HepG2 (cell line): ENCODE data around the gene PMVK. TPM values are rescaled to one million over a fixed set of nuclear protein-coding genes. Genes with fewer than 3 reads are reported as not detected.

Experiments
- CEBPB ChIP-seq: IDR thresholded peaks from 2 replicates; pipeline ENCODE4 v1.6.1; 2011; ENCODE audit warnings: low read depth, low read length, improper control_type of control experiment, borderline replicate concordance
- CHD4 ChIP-seq: fragments of 200-600 bp; sonication (generic); IDR thresholded peaks from 2 replicates; pipeline ENCODE4 v1.7.0; 2017; ENCODE audit warnings: mild to moderate bottlenecking, low read length, borderline replicate concordance
- ERF ChIP-seq: IDR thresholded peaks from 2 replicates; pipeline ENCODE4 v1.6.1; 2018; ENCODE audit warnings: missing biosample characterization, missing genetic modification reagents
- HNRNPK ChIP-seq: fragments of 200-400 bp; formaldehyde crosslinking; IDR thresholded peaks from 2 replicates; pipeline ENCODE4 v1.6.1; 2018; ENCODE audit warnings: low read length, low read depth, moderate library complexity, mild to moderate bottlenecking; ENCODE audit not compliant: poor library complexity, severe bottlenecking
- MBNL3 ChIP-seq: fragments of 250-450 bp; sonication (Bioruptor Pico); conservative IDR thresholded peaks from 2 replicates; pipeline ENCODE4 v1.8.0; 2022; ENCODE audit warnings: mild to moderate bottlenecking, inconsistent platforms
- NFYC ChIP-seq: IDR thresholded peaks from 2 replicates; pipeline ENCODE4 v1.6.1; 2016; ENCODE audit warnings: missing genetic modification reagents, missing compliant biosample characterization
- NR2F1 ChIP-seq, 2 experiments: fragments of 450-650 bp in 1 of 2; formaldehyde crosslinking in 1 of 2; IDR thresholded peaks; 2 replicates each; pipeline versions ENCODE4 v1.5.0 to v1.6.1; 2016 to 2020; ENCODE audit warnings: mild to moderate bottlenecking in 1 of 2, missing compliant biosample characterization in 1 of 2, missing genetic modification reagents in 1 of 2, moderate library complexity in 1 of 2
- NR2F6 ChIP-seq, 2 experiments: IDR thresholded peaks; 2 replicates each; pipeline ENCODE4 v1.6.1; 2016; ENCODE audit warnings: antibody characterized with exemption in 1 of 2, mild to moderate bottlenecking in 1 of 2
- POLR2A ChIP-seq, 2 experiments: IDR thresholded peaks; 2 replicates each; pipeline ENCODE4 v1.6.1; 2011; ENCODE audit warnings: low read depth in 2 of 2, low read length in 2 of 2, mild to moderate bottlenecking in 1 of 2, moderate library complexity in 1 of 2; ENCODE audit not compliant: insufficient read depth in 1 of 2
- POLR2AphosphoS2 ChIP-seq: IDR thresholded peaks from 2 replicates; pipeline ENCODE4 v1.6.1; 2011; ENCODE audit warnings: low read depth, low read length, improper control_type of control experiment
- RFX3 ChIP-seq: IDR thresholded peaks from 2 replicates; pipeline ENCODE4 v1.6.1; 2016; ENCODE audit warnings: missing biosample characterization, missing genetic modification reagents
- RORA ChIP-seq: sonication (generic); formaldehyde crosslinking; IDR thresholded peaks from 2 replicates; pipeline ENCODE4 v1.5.0; 2020; ENCODE audit warnings: mild to moderate bottlenecking, missing genetic modification reagents, moderate library complexity
- RXRB ChIP-seq: IDR thresholded peaks from 2 replicates; pipeline ENCODE4 v1.6.1; 2016; ENCODE audit warnings: borderline replicate concordance, missing genetic modification reagents, missing compliant biosample characterization
- SNAPC4 ChIP-seq: sonication (generic); formaldehyde crosslinking; IDR thresholded peaks from 2 replicates; pipeline ENCODE4 v1.4.0; 2020; ENCODE audit warnings: mild to moderate bottlenecking, missing genetic modification reagents
- TEAD2 ChIP-seq: sonication (generic); formaldehyde crosslinking; IDR thresholded peaks from 2 replicates; pipeline ENCODE4 v1.9.0; 2021; ENCODE audit warnings: missing genetic modification reagents
- YEATS4 ChIP-seq: sonication (generic); formaldehyde crosslinking; IDR thresholded peaks from 2 replicates; pipeline ENCODE4 v1.4.0; 2020; ENCODE audit warnings: missing genetic modification reagents, borderline replicate concordance
- ZBTB26 ChIP-seq: IDR thresholded peaks from 2 replicates; pipeline ENCODE4 v1.6.1; 2016; ENCODE audit warnings: missing compliant biosample characterization, missing genetic modification reagents, borderline replicate concordance
- ZFP82 ChIP-seq: sonication (generic); formaldehyde crosslinking; IDR thresholded peaks from 2 replicates; pipeline ENCODE4 v1.5.1; 2020; ENCODE audit warnings: mild to moderate bottlenecking, missing genetic modification reagents, borderline replicate concordance
- ZNF230 ChIP-seq: sonication (generic); formaldehyde crosslinking; IDR thresholded peaks from 2 replicates; pipeline ENCODE4 v1.4.0; 2020; ENCODE audit warnings: mild to moderate bottlenecking, missing genetic modification reagents
- ZNF280D ChIP-seq: sonication (generic); formaldehyde crosslinking; IDR thresholded peaks from 2 replicates; pipeline ENCODE4 v1.5.1; 2020; ENCODE audit warnings: mild to moderate bottlenecking, missing genetic modification reagents
- ZNF674 ChIP-seq: sonication (generic); formaldehyde crosslinking; IDR thresholded peaks from 2 replicates; pipeline ENCODE4 v1.5.0; 2020; ENCODE audit warnings: low read depth, mild to moderate bottlenecking, missing genetic modification reagents
- polyA plus RNA-seq, 8 experiments: library from polyadenylated mRNA; depleted of rRNA in 3 of 8; stranded (reverse) in 7 of 8; unstranded in 1 of 8; fragments of >200 nt; fragmentation: Illumina TruSeq in 4 of 8; extraction: Trizol in 4 of 8; gene quantifications; 2 replicates each; pipeline versions ENCODE4 v1.2.1 to v1.2.3, GENCODE V29; 2011 to 2016; ENCODE audit warnings: low read depth in 4 of 8, missing spikeins in 1 of 8, mixed read lengths in 1 of 8; ENCODE audit not compliant: insufficient read depth in 1 of 8
- total RNA-seq, 5 experiments: library from RNA; depleted of rRNA; stranded (reverse); fragments of >200 nt; fragmentation: Illumina TruSeq; extraction: Trizol; gene quantifications; 2 replicates each; pipeline ENCODE4 v1.2.3, GENCODE V29; 2016; ENCODE audit warnings: low read depth in 1 of 5

The PMVK gene
- total and polyA plus RNA-seq, 2 of the 13 experiments (the other 11 are each of a cell fraction or from before 2014, with no cell fraction given) = 3.9 to 12.6 TPM

- TF ChIP-seq SNAPC4 (CRISPR knock-in tag) (no peak), ERF (peak; percentile 73), ZNF230 (CRISPR knock-in tag) (no peak), ZNF280D (CRISPR knock-in tag) (no peak), YEATS4 (CRISPR knock-in tag) (no peak; the same call in 1 of the 2 replicates), RFX3 (CRISPR knock-in tag) (no peak), HNRNPK (no peak), TEAD2 (CRISPR knock-in tag) (no peak), ZBTB26 (CRISPR knock-in tag) (no peak), ZNF674 (CRISPR knock-in tag) (no peak), NR2F6 (IDR thresholded peaks at IDR 0.05) (0 out of 2 replicates have a peak, but pooled peaks have one; percentile 11), NR2F6 (CRISPR knock-in tag; IDR thresholded peaks at IDR 0.05) (no peak), MBNL3 (CRISPR knock-in tag) (no peak), RORA (CRISPR knock-in tag) (no peak), RXRB (CRISPR knock-in tag) (peak; percentile 35; the same call in 1 of the 2 replicates), CHD4 (no peak), POLR2AphosphoS2 (no peak), CEBPB (no peak), NR2F1 (CRISPR knock-in tag; IDR thresholded peaks at IDR 0.05) (no peak), ZFP82 (CRISPR knock-in tag) (no peak), POLR2A (IDR thresholded peaks at IDR 0.05; ENCODE audit: insufficient read depth in 1 of 2, low read depth in 2 of 2, low read length in 2 of 2) (peak; percentile 56 to 94; a peak in 3 of 4 replicates), NFYC (CRISPR knock-in tag) (peak; percentile 65)
These were observed 34.3 kb upstream of the PMVK start, which contains the start of gene SHC1 (continued) for GRCh38 chr1:154970631-154971340.
